Gastrocnemius medialis (tissue), 4 donors: ENCODE data around the gene SHF. TPM values are rescaled to one million over a fixed set of nuclear protein-coding genes. Genes with fewer than 3 reads are reported as not detected.

ENCODE experiments used
- ATAC-seq, 2 donors: fragments of 150-250 bp; one replicate each; pipeline ENCODE4 v1.9.1; 2016
- DNase-seq, 2 donors: peaks; one replicate each; pipeline ENCODE4 v3.0.0-alpha.2; 2019
- H3K27ac ChIP-seq, 4 donors: fragments of 200-600 bp; sonication (generic); 1 replicate in 1 of 4; 2 replicates in 3 of 4; pipeline ENCODE4 v1.5.1; 2016 to 2018; ENCODE audit warnings: mild to moderate bottlenecking in 2 of 4, moderate library complexity in 1 of 4
- H3K27me3 ChIP-seq, 3 donors: fragments of 200-600 bp; sonication (generic) in 2 of 3; 1 replicate in 1 of 3; 2 replicates in 2 of 3; pipeline versions ENCODE4 v1.5.1 to v1.6.0; 2016 to 2019; ENCODE audit warnings: mild to moderate bottlenecking in 1 of 3, moderate library complexity in 1 of 3
- H3K36me3 ChIP-seq, 2 donors: fragments of 200-600 bp; sonication (generic) in 1 of 2; one replicate each; pipeline ENCODE4 v1.5.1; 2017 to 2018
- H3K4me1 ChIP-seq, 2 donors: fragments of 200-600 bp; sonication (generic) in 1 of 2; one replicate each; pipeline ENCODE4 v1.5.1; 2016 to 2017; ENCODE audit warnings: mild to moderate bottlenecking in 2 of 2
- H3K4me3 ChIP-seq, 4 donors: fragments of 200-600 bp; sonication (generic) in 3 of 4; 1 replicate in 1 of 4; 2 replicates in 3 of 4; pipeline ENCODE4 v1.5.1; 2016 to 2019; ENCODE audit warnings: mild to moderate bottlenecking in 2 of 4
- H3K9me3 ChIP-seq, 3 donors: fragments of 200-600 bp; sonication (generic) in 2 of 3; 1 replicate in 1 of 3; 2 replicates in 2 of 3; pipeline ENCODE4 v1.5.1; 2016 to 2019
- POLR2A ChIP-seq, 2 donors: fragments of 450-650 bp; IDR thresholded peaks; one replicate each; pipeline ENCODE4 v1.6.1; 2017; ENCODE audit warnings: antibody characterized with exemption in 2 of 2, mild to moderate bottlenecking in 2 of 2, moderate library complexity in 2 of 2
- in situ Hi-C, 4 donors: fragments of 200-750 bp; cut with MboI; loops; one replicate each; pipeline versions ENCODE4 v1.15.0 to v1.8.0; 2017; ENCODE audit warnings: low sequenced_read_pairs in 4 of 4
- intact Hi-C: fragments of 100-400 bp; cut with DNase I; formaldehyde crosslinking; loops from one replicate; pipeline ENCODE4 v1.15.1; 2023; ENCODE audit warnings: low total_unique reads
- total RNA-seq, 4 donors: library from RNA; depleted of rRNA; stranded (reverse); fragments of >200 nt; gene quantifications; one replicate each; pipeline versions ENCODE4 v1.1.0 to v1.2.3, GENCODE V29; 2016
- TF ChIP-seq, protein P1 (sequence below), 5 experiments: fragments of 450-650 bp in 3 of 5; fragments of 200-600 bp in 2 of 5; sonication (generic) in 2 of 5; IDR thresholded peaks in 4 of 5; conservative IDR thresholded peaks in 1 of 5; 1 replicate in 4 of 5; 2 replicates in 1 of 5; pipeline ENCODE4 v1.5.1; 2016 to 2019; ENCODE audit warnings: antibody characterized with exemption in 5 of 5, mild to moderate bottlenecking in 3 of 5, moderate library complexity in 3 of 5

Gene SHF
- total RNA-seq, 4 donors from 2014 or later, result 0.80 to 3.3 (median 1.7) TPM

DNA sequence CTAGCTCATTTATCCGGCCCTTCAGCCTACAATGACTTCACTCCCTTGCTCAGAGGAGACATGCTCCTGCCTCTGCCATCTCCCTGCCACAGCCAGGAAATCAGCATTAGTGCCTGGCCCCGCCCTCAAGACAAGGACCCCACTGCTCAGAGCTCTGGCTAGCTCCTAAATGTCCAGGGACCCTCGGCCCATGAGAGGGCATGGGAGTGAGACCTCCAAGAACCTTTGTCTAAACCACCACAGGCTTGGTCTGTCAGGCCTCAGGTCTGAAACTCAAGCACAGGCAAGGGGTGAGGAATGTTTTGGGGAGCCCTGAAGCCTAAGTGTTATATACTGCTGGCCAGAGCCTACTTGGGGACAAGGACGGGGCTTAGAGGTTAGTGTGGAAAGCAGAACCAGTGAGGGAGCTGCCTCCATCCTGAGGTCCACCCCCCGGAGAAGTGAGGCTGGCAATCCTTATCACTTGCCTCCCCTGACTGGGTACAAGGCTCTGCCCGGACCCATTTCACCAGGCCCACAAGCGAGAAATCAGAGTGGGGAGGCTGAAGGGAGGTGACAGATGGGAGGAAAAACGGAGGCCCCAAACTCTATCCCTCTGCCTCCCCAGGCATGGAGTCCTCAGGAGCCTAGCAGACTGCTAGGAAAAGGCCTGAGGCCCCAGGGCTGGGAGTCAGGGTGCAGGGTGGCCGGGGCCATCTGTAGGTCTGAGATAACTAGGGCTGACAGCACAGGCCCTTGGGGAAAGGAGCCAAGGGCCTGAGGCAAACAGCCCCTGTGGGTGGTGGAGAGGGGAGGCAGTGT lies 18.8 kb downstream of the SHF start:
- no peak for DNase-seq
- H3K27ac ChIP-seq, result peak overlapping the region in 1 of 4 donors; percentile 91
- H3K36me3 ChIP-seq, result no peaks in the 10 kb centered on the region
- ATAC-seq, result no peak
- H3K9me3 ChIP-seq, result no peaks in the 10 kb centered on the region
- H3K4me3 ChIP-seq, result no peak overlapping the region
- TF ChIP-seq, protein P1, sequence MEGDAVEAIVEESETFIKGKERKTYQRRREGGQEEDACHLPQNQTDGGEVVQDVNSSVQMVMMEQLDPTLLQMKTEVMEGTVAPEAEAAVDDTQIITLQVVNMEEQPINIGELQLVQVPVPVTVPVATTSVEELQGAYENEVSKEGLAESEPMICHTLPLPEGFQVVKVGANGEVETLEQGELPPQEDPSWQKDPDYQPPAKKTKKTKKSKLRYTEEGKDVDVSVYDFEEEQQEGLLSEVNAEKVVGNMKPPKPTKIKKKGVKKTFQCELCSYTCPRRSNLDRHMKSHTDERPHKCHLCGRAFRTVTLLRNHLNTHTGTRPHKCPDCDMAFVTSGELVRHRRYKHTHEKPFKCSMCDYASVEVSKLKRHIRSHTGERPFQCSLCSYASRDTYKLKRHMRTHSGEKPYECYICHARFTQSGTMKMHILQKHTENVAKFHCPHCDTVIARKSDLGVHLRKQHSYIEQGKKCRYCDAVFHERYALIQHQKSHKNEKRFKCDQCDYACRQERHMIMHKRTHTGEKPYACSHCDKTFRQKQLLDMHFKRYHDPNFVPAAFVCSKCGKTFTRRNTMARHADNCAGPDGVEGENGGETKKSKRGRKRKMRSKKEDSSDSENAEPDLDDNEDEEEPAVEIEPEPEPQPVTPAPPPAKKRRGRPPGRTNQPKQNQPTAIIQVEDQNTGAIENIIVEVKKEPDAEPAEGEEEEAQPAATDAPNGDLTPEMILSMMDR (IDR thresholded peaks at IDR 0.05 in 4 of 5, conservative IDR thresholded peaks at IDR 0.05 in 1 of 5), result no peak
- TF ChIP-seq POLR2A (IDR thresholded peaks at IDR 0.05), result no peak
- intact Hi-C loops (no loop called here), in situ Hi-C loops (loop anchor here in 3 of 4 donors (10.0 to 25.0 kb wide), 2 partner anchors 236 to 243 kb away; a partner anchor contains a TSS)
- no peaks in the 10 kb centered on the region for H3K27me3 ChIP-seq
- peaks cover 0 to 4% of the 10 kb centered on the region in 2 donors for H3K4me1 ChIP-seq

DNA sequence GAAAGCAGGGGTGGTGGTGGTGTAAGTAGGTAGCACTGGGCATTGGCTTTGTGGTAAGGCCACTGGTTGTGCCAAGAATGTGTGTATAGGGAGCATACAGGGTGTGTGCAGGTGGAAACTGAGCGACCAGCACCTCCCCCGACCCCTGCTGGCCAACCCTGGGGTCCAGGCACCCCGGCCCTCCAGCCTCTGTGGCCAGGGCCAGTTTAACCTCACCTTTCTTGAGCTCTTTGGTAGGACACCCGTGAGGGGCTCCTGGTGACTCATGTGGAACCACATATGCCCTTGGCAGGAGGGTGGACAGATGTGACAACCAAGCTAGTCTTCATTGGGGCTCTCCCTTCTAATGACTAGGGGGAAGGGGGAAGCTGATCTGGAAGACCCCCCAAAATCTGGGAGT lies 19.5 kb downstream of the SHF start:
- intact Hi-C loops, result no loop called here
- no peak for TF ChIP-seq POLR2A (IDR thresholded peaks at IDR 0.05)
- TF ChIP-seq, protein P1 (IDR thresholded peaks at IDR 0.05 in 4 of 5, conservative IDR thresholded peaks at IDR 0.05 in 1 of 5), result no peak
- Histone ChIP-seq H3K4me1 (peaks cover 0 to 4% of the 10 kb centered on the region in 2 donors), H3K36me3 (no peaks in the 10 kb centered on the region), H3K27ac (peak overlapping the region in 2 of 4 donors; percentile 91 to 92), H3K9me3 (no peaks in the 10 kb centered on the region), H3K27me3 (no peaks in the 10 kb centered on the region), H3K4me3 (no peak overlapping the region)
- DNase-seq (no peak), ATAC-seq (no peak)
- in situ Hi-C loops, result loop anchor here in 3 of 4 donors (10.0 to 25.0 kb wide), 2 partner anchors 237 to 244 kb away; a partner anchor contains a TSS

DNA sequence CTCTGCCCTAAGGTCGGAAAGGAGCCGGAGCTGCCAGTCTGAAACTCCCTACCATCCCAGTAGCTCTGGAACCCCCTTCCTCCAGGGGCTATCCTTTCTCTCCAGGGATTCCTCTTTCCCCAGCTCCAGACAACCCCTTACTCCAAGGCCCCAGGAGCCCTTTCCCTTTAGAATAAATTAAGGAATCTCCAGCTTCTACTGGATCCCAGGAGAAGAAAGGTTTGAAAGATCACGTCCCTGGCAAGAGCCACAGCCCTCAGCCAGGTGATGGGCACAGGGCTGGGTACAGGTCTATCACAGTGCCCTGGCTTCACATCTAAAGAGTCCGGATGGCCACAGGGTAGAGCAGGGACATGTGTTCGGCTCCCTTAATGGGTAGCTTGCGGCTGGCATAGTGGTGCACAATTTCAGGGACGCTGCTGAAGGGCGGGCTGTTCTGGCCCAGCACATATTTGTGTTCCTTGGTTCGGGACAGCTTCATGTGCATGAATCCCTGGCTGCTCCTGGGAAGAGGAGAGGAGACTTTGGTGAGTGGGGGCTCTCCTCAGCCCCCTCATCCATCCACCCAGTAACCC lies 20.0 kb downstream of the SHF start:
- in situ Hi-C loops, result loop anchor here in 3 of 4 donors (10.0 to 25.0 kb wide), 2 partner anchors 237 to 245 kb away; a partner anchor contains a TSS

DNA sequence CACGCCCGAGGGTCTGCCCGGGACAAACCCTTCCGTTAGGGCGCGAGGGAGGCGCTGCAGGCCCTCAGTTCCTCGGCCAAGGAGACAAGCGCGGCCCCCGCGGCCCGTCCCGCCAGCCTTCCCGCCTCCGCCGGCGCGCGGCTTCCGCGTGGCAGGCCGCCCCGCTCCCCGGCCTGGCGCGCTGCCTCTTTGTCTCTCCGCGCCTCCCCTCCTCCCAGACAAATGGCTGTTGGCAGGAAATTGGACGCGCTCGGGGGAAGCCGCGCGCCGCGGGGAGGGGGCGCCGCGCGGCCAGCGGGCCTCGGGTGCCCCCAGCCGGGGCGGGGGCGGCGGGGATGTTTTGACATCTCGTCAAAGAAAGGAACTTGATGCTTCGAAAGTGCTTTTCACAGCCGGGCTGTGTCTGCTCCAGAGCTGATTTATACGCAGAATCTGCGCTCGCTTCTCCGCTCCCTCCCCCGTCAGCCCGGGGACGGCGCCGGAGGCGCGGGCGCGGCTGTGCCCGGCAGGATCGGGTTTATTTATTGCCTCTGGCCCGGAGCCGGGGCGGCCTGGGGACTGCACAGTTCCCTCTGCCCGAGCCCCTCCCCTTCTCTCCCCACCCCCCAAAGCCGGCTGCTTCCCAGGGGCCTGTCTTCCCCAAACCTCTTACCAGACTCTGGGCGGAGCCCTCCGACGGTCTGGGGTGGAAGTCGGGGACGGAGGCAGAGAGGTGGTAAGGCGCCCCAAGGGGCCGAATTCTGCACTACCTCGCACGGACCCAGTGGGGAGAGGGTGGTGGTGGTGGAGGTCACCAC lies 20.7 kb downstream of the SHF start:
- ATAC-seq (peak; percentile 78 to 82), DNase-seq (peak; percentile 64 to 78)
- Histone ChIP-seq H3K27ac (peak overlapping the region; percentile 84 to 92 (median 89)), H3K27me3 (no peaks in the 10 kb centered on the region), H3K9me3 (no peaks in the 10 kb centered on the region), H3K4me3 (peak overlapping the region; percentile 66 to 77 (median 75)), H3K4me1 (peaks cover 0 to 4% of the 10 kb centered on the region in 2 donors), H3K36me3 (no peaks in the 10 kb centered on the region)
- in situ Hi-C loops, result loop anchor here in 3 of 4 donors (10.0 to 25.0 kb wide), 2 partner anchors 238 to 245 kb away; a partner anchor contains a TSS
- intact Hi-C loops, result loop anchor here (1.0 to 2.0 kb wide), 2 partner anchors 20 to 32 kb away; partner anchors contain the start of gene SHF
- TF ChIP-seq POLR2A (IDR thresholded peaks at IDR 0.05), result peak; percentile 14 to 20
- TF ChIP-seq, protein P1 (IDR thresholded peaks at IDR 0.05 in 4 of 5, conservative IDR thresholded peaks at IDR 0.05 in 1 of 5), result peak; percentile 26 to 59 (median 51)

More for the DNA sequence above, 20.0 kb downstream of the SHF start:
- peaks cover 0 to 4% of the 10 kb centered on the region in 2 donors for H3K4me1 ChIP-seq
- peak overlapping the region; percentile 66 to 77 (median 75) for H3K4me3 ChIP-seq
- intact Hi-C loops, result loop anchor here (1.0 to 2.0 kb wide), 2 partner anchors 19 to 32 kb away; partner anchors contain the start of gene SHF
- ATAC-seq (peak in 1 of 2 donors; percentile 22), DNase-seq (no peak)
- TF ChIP-seq, protein P1 (IDR thresholded peaks at IDR 0.05 in 4 of 5, conservative IDR thresholded peaks at IDR 0.05 in 1 of 5), result no peak
- TF ChIP-seq POLR2A (IDR thresholded peaks at IDR 0.05), result no peak
- H3K27me3 ChIP-seq, result no peaks in the 10 kb centered on the region
- H3K36me3 ChIP-seq, result no peaks in the 10 kb centered on the region
- no peaks in the 10 kb centered on the region for H3K9me3 ChIP-seq
- peak overlapping the region; percentile 84 to 92 (median 89) for H3K27ac ChIP-seq
